Nucleus accumbens (tissue), 56 donors: ENCODE results near the gene IQCM.

Source experiments
- DNase-seq, 56 donors: peaks; one replicate each; lab custom pipeline; 2025; lab: John Stamatoyannopoulos, UW

Gene IQCM

GRCh38 chr4:149322203-149322602, 493.4 kb downstream of the IQCM start:
- DNase-seq = no peak

GRCh38 chr4:149321438-149321837, 494.2 kb downstream of the IQCM start:
- no peak for DNase-seq

- no peak for DNase-seq
Observed at GRCh38 chr4:149311076-149311475, 504.6 kb downstream of the IQCM start.

- DNase-seq = no peak
Observed at GRCh38 chr4:149306537-149306936, 509.1 kb downstream of the IQCM start.
